Spleen (tissue), 11 donors: ENCODE results near the gene RTKN. TPM values are rescaled to one million over a fixed set of nuclear protein-coding genes. Genes with fewer than 3 reads are reported as not detected.
A peak's percentile ranks its signal among the peaks of the same experiment; 100 is the strongest.

Source experiments
- DNase-seq: peaks from one replicate; pipeline ENCODE4 v3.0.0-alpha.2; 2020
- H3K27ac ChIP-seq, 8 donors: fragments of 200-600 bp; sonication (generic) in 7 of 8; 1 replicate in 4 of 8; 2 replicates in 4 of 8; pipeline versions ENCODE4 v1.5.0 to v1.8.0; 2016 to 2021; ENCODE audit warnings: inconsistent platforms in 4 of 8, mild to moderate bottlenecking in 4 of 8, moderate library complexity in 1 of 8
- H3K27me3 ChIP-seq, 7 donors: fragments of 200-600 bp; sonication (generic) in 6 of 7; replicated peaks in 1 of 7; 1 replicate in 4 of 7; 2 replicates in 3 of 7; pipeline versions ENCODE4 v1.5.0 to v1.8.0; 2016 to 2021; ENCODE audit warnings: inconsistent platforms in 3 of 7, mild to moderate bottlenecking in 1 of 7
- H3K36me3 ChIP-seq, 6 donors: fragments of 200-600 bp; sonication (generic) in 5 of 6; 1 replicate in 4 of 6; 2 replicates in 2 of 6; pipeline versions ENCODE4 v1.5.0 to v1.8.0; 2016 to 2021; ENCODE audit warnings: inconsistent platforms in 2 of 6
- H3K4me1 ChIP-seq, 6 donors: fragments of 200-600 bp; sonication (generic) in 5 of 6; 1 replicate in 3 of 6; 2 replicates in 3 of 6; pipeline versions ENCODE4 v1.5.0 to v1.8.0; 2016 to 2021; ENCODE audit warnings: inconsistent platforms in 3 of 6
- H3K4me3 ChIP-seq, 8 donors: fragments of 200-600 bp; sonication (generic) in 7 of 8; 1 replicate in 4 of 8; 2 replicates in 4 of 8; pipeline versions ENCODE4 v1.5.0 to v1.8.0; 2016 to 2021; ENCODE audit warnings: inconsistent platforms in 4 of 8, mild to moderate bottlenecking in 4 of 8, moderate library complexity in 2 of 8
- H3K9me3 ChIP-seq, 8 donors: fragments of 200-600 bp; sonication (generic) in 7 of 8; 1 replicate in 4 of 8; 2 replicates in 4 of 8; pipeline versions ENCODE4 v1.5.0 to v1.8.0; 2016 to 2021; ENCODE audit warnings: inconsistent platforms in 4 of 8
- CTCF ChIP-seq, 11 experiments: fragments of 200-600 bp in 7 of 11; fragments of 450-650 bp in 4 of 11; sonication (generic) in 4 of 11; IDR thresholded peaks in 8 of 11; conservative IDR thresholded peaks in 3 of 11; 1 replicate in 7 of 11; 2 replicates in 4 of 11; pipeline versions ENCODE4 v1.4.0 to v1.8.0; 2016 to 2021; ENCODE audit warnings: antibody characterized with exemption in 11 of 11, inconsistent platforms in 4 of 11, mild to moderate bottlenecking in 1 of 11
- POLR2A ChIP-seq, 3 donors: fragments of 450-650 bp; IDR thresholded peaks; one replicate each; pipeline ENCODE4 v1.5.1; 2017; ENCODE audit warnings: antibody characterized with exemption in 3 of 3, mild to moderate bottlenecking in 1 of 3
- POLR2AphosphoS5 ChIP-seq, 3 donors: sonication (generic); formaldehyde crosslinking; IDR thresholded peaks; one replicate each; pipeline ENCODE4 v1.5.1; 2017; ENCODE audit warnings: antibody characterized with exemption in 3 of 3
- WGBS, 5 donors: extraction: QIAGEN DNeasy Blood & Tissue Kit in 3 of 5; methylation state at CpG; one replicate each; pipeline versions ENCODE4 v1.1.5 to v1.1.7; 2013 to 2018; 5-methylcytosine and 5-hydroxymethylcytosine counted together
- intact Hi-C: fragments of 100-400 bp; cut with DNase I; formaldehyde crosslinking; loops from one replicate; pipeline ENCODE4 v1.15.0; 2023; ENCODE audit warnings: low total_unique reads
- polyA plus RNA-seq, 3 donors: library from polyadenylated mRNA; stranded (reverse); fragments of 200-250 nt; gene quantifications; one replicate each; pipeline ENCODE4 v1.2.1, GENCODE V29; 2013
- total RNA-seq, 7 donors: library from RNA; depleted of rRNA in 3 of 7; stranded (reverse); fragments of >200 nt in 3 of 7; fragmentation: NEBNext Ultra II Directional in 4 of 7; extraction: Animal tissue kit (Norgen Biotek cat#: 25700) in 4 of 7; gene quantifications; one replicate each; pipeline versions ENCODE4 v1.1.0 to v1.2.1, GENCODE V29; 2016 to 2021
- donor health status: healthy with polysubstance abuse.
- donor health status: DM: no; HTN: no; CAD: no; lungs with moderate emphysema.
- donor health status: DM: no; HTN: no; CAD: no.
- donor health status: Bipolar disorder and iron deficiency.
- donor health status: healthy.
- donor health status: DM: no; HTN: no; CAD: no.
- donor health status: DM: yes; HTN: yes; CAD: no.

RTKN gene
- total and polyA plus RNA-seq, 10 donors, result 3.2 to 11.1 (median 7.1) TPM

DNA sequence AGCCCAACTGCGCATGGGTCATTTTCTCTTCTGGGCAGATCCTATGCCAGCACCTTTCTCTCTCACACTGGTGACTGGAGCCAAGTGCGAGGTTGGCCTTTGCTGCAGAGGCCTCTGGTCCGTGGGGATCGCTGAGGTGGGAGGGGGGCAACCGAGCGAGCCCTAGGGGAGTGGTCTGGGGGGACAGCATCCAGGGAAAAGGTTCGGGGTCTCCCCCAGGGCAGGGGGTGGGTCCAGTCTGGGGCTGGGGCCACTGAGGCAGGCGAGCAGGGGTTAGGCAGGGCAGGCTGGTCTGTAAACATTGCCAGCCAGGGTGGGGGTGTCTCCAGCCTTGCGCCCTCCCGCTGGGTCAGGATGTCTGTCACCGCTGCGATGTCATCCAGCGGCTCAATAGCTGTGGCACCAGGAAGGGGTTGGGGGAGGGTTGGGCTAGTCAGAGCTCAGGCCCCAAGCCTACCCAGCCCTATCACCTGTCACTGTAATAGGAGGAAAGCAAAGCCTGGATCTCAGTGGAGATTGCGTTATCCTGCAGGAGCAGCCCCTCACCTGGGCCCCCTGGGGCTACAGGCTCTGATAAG, 15.5 kb downstream of the RTKN start:
- no peak overlapping the region for H3K4me3 ChIP-seq
- WGBS, 5 donors, result 87 to 92% (median 91%) methylated on average over 7 to 14 of the region's 14 CpGs
- TF ChIP-seq POLR2A (IDR thresholded peaks at IDR 0.05) (no peak), CTCF (IDR thresholded peaks at IDR 0.05 in 8 of 11, conservative IDR thresholded peaks at IDR 0.05 in 3 of 11) (no peak), POLR2AphosphoS5 (IDR thresholded peaks at IDR 0.05) (peak in 1 of 3 donors; percentile 8)
- H3K36me3 ChIP-seq, result peaks cover 0 to 61% (median 15%) of the 10 kb centered on the region in 6 donors
- H3K9me3 ChIP-seq, result no peaks in the 10 kb centered on the region
- no peaks in the 10 kb centered on the region for H3K27me3 ChIP-seq
- peaks cover 0 to 28% (median 11%) of the 10 kb centered on the region in 6 donors for H3K4me1 ChIP-seq
- DNase-seq, result peak; percentile 69
- intact Hi-C loops, result no loop called here
- H3K27ac ChIP-seq, result peak overlapping the region in 5 of 8 donors; percentile 4 to 64 (median 39)

DNA sequence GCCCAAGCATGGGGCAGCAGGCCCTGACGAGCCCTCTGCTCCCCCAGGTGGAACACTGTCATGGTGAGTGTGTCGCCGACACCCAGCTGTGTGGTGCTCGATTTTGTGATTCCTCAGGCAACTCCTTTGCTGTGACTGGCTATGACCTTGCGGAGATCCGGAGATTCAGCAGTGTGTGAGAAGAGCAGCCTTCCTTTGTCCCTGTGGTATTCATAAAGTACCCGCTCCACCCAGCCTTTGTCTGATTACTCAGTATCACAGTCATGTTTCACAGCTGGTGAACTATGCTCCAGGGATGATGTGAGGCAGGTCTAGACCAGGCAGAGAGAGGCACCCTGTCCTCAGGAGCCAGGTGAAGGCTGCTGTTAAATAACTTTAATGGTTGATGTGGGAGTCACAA, 16.2 kb downstream of the RTKN start:
- TF ChIP-seq POLR2A (IDR thresholded peaks at IDR 0.05) (no peak), POLR2AphosphoS5 (IDR thresholded peaks at IDR 0.05) (peak in 1 of 3 donors; percentile 16)
- Histone ChIP-seq H3K27ac (peak overlapping the region in 5 of 8 donors; percentile 7 to 64 (median 39)), H3K4me3 (no peak overlapping the region), H3K27me3 (no peaks in the 10 kb centered on the region), H3K4me1 (peaks cover 4 to 36% (median 18%) of the 10 kb centered on the region in 6 donors), H3K9me3 (no peaks in the 10 kb centered on the region), H3K36me3 (peaks cover 0 to 59% (median 14%) of the 10 kb centered on the region in 6 donors)
- DNase-seq, result no peak
- 73 to 95% (median 78%) methylated on average over 6 to 7 of the region's 7 CpGs for WGBS, 5 donors
- intact Hi-C loops, result no loop called here

DNA sequence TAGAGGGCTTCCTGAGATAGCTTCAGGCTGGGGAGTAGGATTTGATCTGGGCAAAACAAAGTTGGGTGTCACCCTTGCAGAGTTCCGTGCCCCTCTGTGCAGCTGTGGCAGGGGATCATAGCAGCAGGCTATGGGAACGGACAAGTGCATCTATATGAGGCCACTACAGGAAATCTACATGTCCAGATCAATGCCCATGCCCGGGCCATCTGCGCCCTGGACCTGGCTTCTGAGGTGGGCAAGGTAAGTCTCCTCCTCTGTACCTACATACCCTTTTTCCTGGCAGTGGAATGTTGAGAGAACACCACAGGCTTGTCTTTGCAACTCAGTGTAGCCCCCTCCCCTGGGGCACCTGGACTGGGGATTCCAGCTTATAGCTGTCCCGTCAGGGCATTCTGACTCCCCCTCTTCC, 16.7 kb downstream of the RTKN start:
- H3K36me3 ChIP-seq, result peaks cover 0 to 54% (median 11%) of the 10 kb centered on the region in 6 donors
- DNase-seq, result peak; percentile 65
- peak overlapping the region in 5 of 8 donors; percentile 7 to 64 (median 39) for H3K27ac ChIP-seq
- no peaks in the 10 kb centered on the region for H3K27me3 ChIP-seq
- intact Hi-C loops, result no loop called here
- WGBS, 5 donors, result 82 to 90% (median 87%) methylated on average over 5 of the region's 5 CpGs
- no peak overlapping the region for H3K4me3 ChIP-seq
- H3K4me1 ChIP-seq, result peaks cover 8 to 41% (median 22%) of the 10 kb centered on the region in 6 donors
- TF ChIP-seq POLR2A (IDR thresholded peaks at IDR 0.05) (no peak), CTCF (IDR thresholded peaks at IDR 0.05 in 8 of 11, conservative IDR thresholded peaks at IDR 0.05 in 3 of 11) (no peak), POLR2AphosphoS5 (IDR thresholded peaks at IDR 0.05) (no peak)
- no peaks in the 10 kb centered on the region for H3K9me3 ChIP-seq

- peaks cover 0 to 48% (median 8%) of the 10 kb centered on the region in 6 donors for H3K36me3 ChIP-seq
- H3K4me1 ChIP-seq, result peaks cover 8 to 46% (median 25%) of the 10 kb centered on the region in 6 donors
- no peak overlapping the region for H3K27ac ChIP-seq
- DNase-seq, result peak; percentile 14
- intact Hi-C loops, result no loop called here
- no peaks in the 10 kb centered on the region for H3K9me3 ChIP-seq
- TF ChIP-seq POLR2AphosphoS5 (IDR thresholded peaks at IDR 0.05) (no peak), POLR2A (IDR thresholded peaks at IDR 0.05) (no peak), CTCF (IDR thresholded peaks at IDR 0.05 in 8 of 11, conservative IDR thresholded peaks at IDR 0.05 in 3 of 11) (no peak)
- 91 to 99% (median 94%) methylated on average over 5 of the region's 5 CpGs for WGBS, 5 donors
- H3K4me3 ChIP-seq, result no peak overlapping the region
- no peaks in the 10 kb centered on the region for H3K27me3 ChIP-seq
These were observed 17.4 kb downstream of the RTKN start for GRCh38 chr2:74424139-74424992.
